Right cardiac atrium (tissue), 5 donors: ENCODE data around the gene ETFDH. TPM values are rescaled to one million over a fixed set of nuclear protein-coding genes. Genes with fewer than 3 reads are reported as not detected.

ENCODE experiments used
- ATAC-seq, 2 donors: fragments of 200-7000 bp; cut with Tn5 transposase; one replicate each; pipeline versions ENCODE4 v1.8.0 to v1.9.1; 2020; ENCODE audit warnings: moderate library complexity in 2 of 2, mild to moderate bottlenecking in 1 of 2
- DNase-seq, 3 donors: peaks; one replicate each; pipeline ENCODE4 v3.0.0-alpha.2; 2020
- H3K27ac ChIP-seq: one replicate; pipeline ENCODE4 v1.5.1; 2013; ENCODE audit warnings: mild to moderate bottlenecking, low read length, control low read depth, moderate library complexity
- H3K27me3 ChIP-seq: one replicate; pipeline ENCODE4 v1.6.1; 2013; ENCODE audit not compliant: control insufficient read depth, insufficient read depth
- H3K4me1 ChIP-seq: one replicate; pipeline ENCODE4 v1.6.1; 2013; ENCODE audit warnings: low read length; ENCODE audit not compliant: control insufficient read depth, insufficient read depth
- H3K4me3 ChIP-seq: one replicate; pipeline ENCODE4 v1.5.1; 2013; ENCODE audit warnings: low read length, control low read depth
- H3K9me3 ChIP-seq: one replicate; pipeline ENCODE4 v1.6.1; 2013; ENCODE audit warnings: low read length; ENCODE audit not compliant: control insufficient read depth
- whole genome bisulfite sequencing: extraction: QIAGEN DNeasy Blood & Tissue Kit; methylation state at CpG from one replicate; pipeline ENCODE4 v1.1.7; 2013; 5-methylcytosine and 5-hydroxymethylcytosine counted together
- intact Hi-C, 4 donors: fragments of 100-400 bp; cut with DNase I; formaldehyde crosslinking; loops; one replicate each; pipeline versions ENCODE4 v1.11.0 to v1.14.0; 2022 to 2023
- long read RNA-seq, 4 donors: library from polyadenylated mRNA; unstranded; transcript quantifications; one replicate each; pipeline ENCODE4 v2.0.0, GENCODE V29; 2020 to 2021
- polyA plus RNA-seq: library from polyadenylated mRNA; stranded (reverse); fragments of 200-250 nt; gene quantifications from one replicate; pipeline ENCODE4 v1.2.3, GENCODE V29; 2013
- total RNA-seq, 4 donors: library from RNA; stranded (reverse); fragmentation: NEBNext Ultra II Directional; extraction: Animal tissue kit (Norgen Biotek cat#: 25700); gene quantifications; one replicate each; pipeline ENCODE4 v1.2.1, GENCODE V29; 2021
- donor health status: healthy with polysubstance abuse.
- donor health status: DM: no; HTN: yes; CAD: no.
- donor health status: DM: no; HTN: no; CAD: no.
- donor health status: DM: no; HTN: yes; CAD: no; lungs with severe emphysema.
- donor health status: DM: yes; HTN: yes; CAD: no.

Gene ETFDH
- total RNA-seq (100 to 1,000 TPM; 119 to 152 (median 146) TPM), polyA plus RNA-seq (204 TPM)
- long read RNA-seq, donor 1, transcript ETFDH-206 (13 exons, 3,282 nt) = major isoform, 363 of 404 reads
- long read RNA-seq, donor 1, partial matches to known transcripts = 25 of 404 reads
- long read RNA-seq, donor 1, other reads (novel, unspliced or antisense) = 14 of 404 reads
- long read RNA-seq, donor 2, transcript ETFDH-206 (13 exons, 3,282 nt) = major isoform, 111 of 120 reads
- long read RNA-seq, donor 2, partial matches to known transcripts = 4 of 120 reads
- long read RNA-seq, donor 2, other reads (novel, unspliced or antisense) = 3 of 120 reads
- long read RNA-seq, donor 3, transcript ETFDH-201 (12 exons, 1,903 nt) = minor isoform, 8 of 696 reads
- long read RNA-seq, donor 3, transcript ETFDH-206 (13 exons, 3,282 nt) = major isoform, 629 of 696 reads
- long read RNA-seq, donor 3, partial matches to known transcripts = 19 of 696 reads
- long read RNA-seq, donor 3, other reads (novel, unspliced or antisense) = 40 of 696 reads
- long read RNA-seq, donor 4, transcript ETFDH-206 (13 exons, 3,282 nt) = major isoform, 114 of 125 reads
- long read RNA-seq, donor 4, partial matches to known transcripts = 4 of 125 reads
- long read RNA-seq, donor 4, other reads (novel, unspliced or antisense) = 5 of 125 reads

DNA sequence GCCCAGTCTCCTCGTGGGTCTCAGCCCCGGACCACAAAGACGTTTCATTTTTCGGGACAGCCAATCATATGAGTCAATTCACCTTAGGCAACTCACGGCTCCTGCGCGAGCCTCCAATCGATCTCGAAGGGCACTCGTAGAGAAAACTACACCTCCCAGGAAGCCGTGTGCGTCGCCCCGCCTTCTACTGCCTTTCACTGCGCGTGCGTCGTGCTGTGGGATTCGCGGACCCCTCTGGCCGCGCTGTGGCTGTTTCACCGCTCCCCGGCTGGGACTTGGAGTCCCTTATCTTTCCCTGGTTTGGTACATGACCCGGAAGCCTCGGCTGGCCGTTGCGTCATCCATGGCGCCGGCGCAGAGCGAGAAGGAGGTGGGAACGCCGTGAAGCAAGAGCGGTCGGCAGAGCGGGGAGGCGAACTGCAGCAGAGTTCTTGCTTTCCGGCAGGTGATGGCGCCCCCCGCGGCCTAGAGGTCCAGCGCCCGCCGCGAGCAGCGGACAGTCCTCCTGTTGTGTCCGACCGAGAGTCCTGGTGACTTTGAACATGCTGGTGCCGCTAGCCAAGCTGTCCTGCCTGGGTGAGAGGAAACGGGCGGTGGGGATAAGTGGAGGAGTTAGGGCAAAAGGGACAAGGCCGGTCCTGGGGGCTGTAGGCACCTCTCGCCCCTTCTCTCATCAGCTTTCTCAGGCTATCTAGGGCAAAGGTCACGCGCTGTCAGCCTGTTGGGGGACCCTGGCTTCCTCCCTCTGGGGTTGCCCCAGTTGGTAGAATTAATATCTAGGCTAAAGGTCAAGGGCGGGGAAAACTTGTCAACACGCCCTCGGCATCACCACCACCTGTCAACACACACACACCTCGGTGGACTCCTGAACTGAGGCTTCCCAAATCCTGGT lies at the start of gene ETFDH:
TSS of gene ETFDH (plus strand) at position 382 of the 892 bp plus-strand sequence. CDS start at position 543, 161 bp downstream.
- peak within 1 kb of the TSS; percentile 99 for H3K27ac ChIP-seq
- under 1% methylated on average over 60 of the region's 60 CpGs for WGBS
- H3K9me3 ChIP-seq = no peaks in the 10 kb centered on the region
- intact Hi-C loops = no loop called here
- H3K27me3 ChIP-seq = no peaks in the 10 kb centered on the region
- H3K4me1 ChIP-seq = peaks cover 7% of the 10 kb centered on the region
- peak within 1 kb of the TSS; percentile 85 for H3K4me3 ChIP-seq
- peak; percentile 100 for DNase-seq
- ATAC-seq = peak; percentile 96 to 98

DNA sequence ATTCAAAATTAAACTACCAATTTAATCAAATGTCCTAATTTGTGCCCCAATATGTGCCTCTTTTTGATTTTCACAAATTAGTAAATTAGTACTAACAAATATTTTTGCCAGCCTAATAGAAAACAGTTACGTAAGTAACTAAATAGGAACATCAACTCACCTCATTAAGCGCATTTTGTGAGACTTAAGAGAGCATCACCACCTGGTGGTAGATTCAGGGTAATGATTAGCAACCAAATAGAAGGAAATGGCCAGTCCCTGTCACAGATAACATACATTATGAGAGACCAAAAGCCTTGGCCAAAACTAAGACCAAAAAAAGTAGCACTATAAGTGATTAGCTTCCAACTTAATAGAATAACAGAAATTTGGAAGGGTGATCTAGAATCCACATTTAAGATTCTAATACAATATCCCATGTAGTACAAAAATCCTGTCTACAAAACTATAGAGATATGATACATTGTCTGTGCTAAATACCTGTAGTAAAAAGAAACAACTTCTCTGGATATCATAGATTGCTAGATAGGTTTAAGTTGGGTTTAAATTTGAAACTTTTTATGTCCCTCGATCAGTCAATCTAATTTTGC lies 47.1 kb upstream of the ETFDH start:
- Histone ChIP-seq H3K27me3 (no peaks in the 10 kb centered on the region), H3K4me1 (no peaks in the 10 kb centered on the region), H3K9me3 (no peaks in the 10 kb centered on the region), H3K4me3 (no peak overlapping the region), H3K27ac (no peak overlapping the region)
- ATAC-seq (peak; percentile 55 to 67), DNase-seq (no peak)
- intact Hi-C loops = loop anchor here in 3 of 4 donors (10.0 kb wide), 1 partner anchor 370 kb away; no protein-coding TSS in a partner anchor
- WGBS = 25% methylated on average over 3 of the region's 3 CpGs

DNA sequence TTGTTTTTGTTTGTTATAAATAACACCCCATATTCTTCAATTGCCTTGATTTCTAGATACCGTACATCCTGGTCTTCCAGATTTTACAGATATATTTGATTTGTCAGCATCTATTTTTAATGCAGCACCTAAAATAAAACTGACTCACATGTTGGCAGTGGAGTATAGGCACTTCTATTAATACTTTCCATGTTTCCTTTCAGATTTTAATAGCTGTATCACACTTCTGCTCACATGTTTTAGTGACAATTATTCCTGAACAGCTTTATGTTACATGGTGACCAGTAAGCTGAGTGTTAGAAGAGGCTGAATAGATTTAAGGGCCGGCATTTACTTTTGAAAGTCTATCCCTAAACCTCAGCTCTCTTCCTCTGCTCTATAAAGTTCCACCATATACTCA lies 46.6 kb upstream of the ETFDH start:
- DNase-seq = no peak
- no peaks in the 10 kb centered on the region for H3K9me3 ChIP-seq
- no peaks in the 10 kb centered on the region for H3K4me1 ChIP-seq
- H3K27ac ChIP-seq = no peak overlapping the region
- intact Hi-C loops = loop anchor here in 3 of 4 donors (10.0 kb wide), 1 partner anchor 371 kb away; no protein-coding TSS in a partner anchor
- no peaks in the 10 kb centered on the region for H3K27me3 ChIP-seq
- peak; percentile 67 to 72 for ATAC-seq
- 39% methylated on average over 2 of the region's 2 CpGs for WGBS
- H3K4me3 ChIP-seq = no peak overlapping the region

DNA sequence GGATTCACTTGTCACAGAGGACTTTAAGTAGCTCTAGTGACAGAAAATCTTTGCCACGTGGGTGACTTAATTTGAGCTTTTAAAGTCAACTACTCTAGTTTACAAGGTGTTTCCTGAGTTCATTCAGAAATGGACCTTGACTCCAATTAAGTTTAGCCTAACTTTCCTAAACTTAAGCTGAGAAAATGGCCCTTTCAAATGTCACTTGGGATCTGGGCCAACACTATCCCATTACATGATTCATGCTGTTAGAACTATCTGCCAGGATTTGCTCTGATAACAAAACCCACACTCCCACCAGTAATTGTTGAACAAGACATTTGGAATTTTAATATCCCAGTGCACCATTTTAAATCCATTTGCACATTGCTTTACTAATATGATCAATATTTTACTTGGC lies 41.2 kb upstream of the ETFDH start:
- ATAC-seq = no peak
- no peak overlapping the region for H3K4me3 ChIP-seq
- H3K4me1 ChIP-seq = no peaks in the 10 kb centered on the region
- no peak for DNase-seq
- no peaks in the 10 kb centered on the region for H3K9me3 ChIP-seq
- WGBS = 19% methylated on average over 1 of the region's 1 CpG
- intact Hi-C loops = no loop called here
- H3K27me3 ChIP-seq = no peaks in the 10 kb centered on the region
- no peak overlapping the region for H3K27ac ChIP-seq

DNA sequence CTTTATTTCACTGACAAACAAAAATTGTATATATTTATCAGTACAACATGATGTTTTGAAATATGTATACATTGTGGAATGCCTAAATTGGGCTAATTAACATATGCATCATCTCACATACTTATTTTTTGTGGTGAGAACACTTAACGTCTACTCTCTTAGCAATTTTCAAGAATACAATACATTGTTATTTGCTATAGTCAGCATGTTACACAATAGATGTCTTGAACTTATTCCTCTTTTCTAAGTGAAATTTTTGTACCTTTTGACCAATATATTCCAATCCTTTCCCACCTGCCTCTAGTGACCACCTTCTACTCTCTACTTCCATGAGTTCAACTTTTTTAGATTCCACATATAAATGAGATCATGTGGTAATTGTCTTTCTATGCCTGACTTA lies 35.5 kb upstream of the ETFDH start:
- WGBS = 77% methylated on average over 1 of the region's 1 CpG
- no peak for ATAC-seq
- DNase-seq = no peak
- Histone ChIP-seq H3K27me3 (no peaks in the 10 kb centered on the region), H3K4me1 (no peaks in the 10 kb centered on the region), H3K27ac (no peak overlapping the region), H3K4me3 (no peak overlapping the region), H3K9me3 (no peaks in the 10 kb centered on the region)
- intact Hi-C loops = no loop called here

GRCh38 chr4:158644356-158644755 lies 27.7 kb upstream of the ETFDH start:
- Histone ChIP-seq H3K4me3 (no peak overlapping the region), H3K4me1 (no peaks in the 10 kb centered on the region), H3K27me3 (no peaks in the 10 kb centered on the region), H3K9me3 (no peaks in the 10 kb centered on the region), H3K27ac (no peak overlapping the region)
- ATAC-seq (no peak), DNase-seq (no peak)
- WGBS = 69% methylated on average over 5 of the region's 5 CpGs
- intact Hi-C loops = no loop called here

- no peaks in the 10 kb centered on the region for H3K4me1 ChIP-seq
- 59% methylated on average over 3 of the region's 3 CpGs for WGBS
- ATAC-seq = no peak
- no peak for DNase-seq
- no peaks in the 10 kb centered on the region for H3K9me3 ChIP-seq
- intact Hi-C loops = no loop called here
- H3K4me3 ChIP-seq = no peak overlapping the region
- no peak overlapping the region for H3K27ac ChIP-seq
- no peaks in the 10 kb centered on the region for H3K27me3 ChIP-seq
Observed at GRCh38 chr4:158644760-158645159, 27.3 kb upstream of the ETFDH start.

- no peak for ATAC-seq
Observed at GRCh38 chr4:158649111-158649680, 22.9 kb upstream of the ETFDH start.

GRCh38 chr4:158652920-158653319 lies 19.2 kb upstream of the ETFDH start:
- Histone ChIP-seq H3K4me3 (no peak overlapping the region), H3K9me3 (no peaks in the 10 kb centered on the region), H3K27me3 (no peaks in the 10 kb centered on the region), H3K27ac (no peak overlapping the region), H3K4me1 (no peaks in the 10 kb centered on the region)
- 32% methylated on average over 2 of the region's 2 CpGs for WGBS
- intact Hi-C loops = no loop called here
- ATAC-seq (no peak), DNase-seq (no peak)

More at GRCh38 chr4:158649111-158649680, 22.9 kb upstream of the ETFDH start:
- 32% methylated on average over 4 of the region's 4 CpGs for WGBS
- Histone ChIP-seq H3K27me3 (no peaks in the 10 kb centered on the region), H3K4me1 (no peaks in the 10 kb centered on the region), H3K27ac (no peak overlapping the region), H3K9me3 (no peaks in the 10 kb centered on the region), H3K4me3 (no peak overlapping the region)
- intact Hi-C loops = no loop called here
- peak in 1 of 3 donors; percentile 24 for DNase-seq

DNA sequence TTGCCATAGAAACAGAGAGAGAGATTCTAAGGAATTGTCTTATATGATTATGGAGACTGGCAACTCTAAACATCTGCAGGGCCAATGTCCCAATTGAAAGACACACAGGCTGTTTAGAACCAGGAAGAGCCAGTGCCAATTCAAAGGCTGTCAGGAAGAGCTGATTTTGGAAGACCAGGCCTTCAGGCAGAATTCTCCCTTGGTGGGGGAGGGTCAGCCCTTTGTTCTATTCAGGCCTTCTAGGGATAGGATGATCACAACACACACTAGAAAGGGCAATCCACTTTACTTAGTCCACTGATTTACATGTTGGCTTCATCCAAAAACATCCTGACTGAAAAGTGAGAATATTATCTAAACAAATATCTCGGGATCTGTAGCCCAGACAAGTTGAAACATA lies 15.7 kb upstream of the ETFDH start:
- intact Hi-C loops = no loop called here
- no peak for DNase-seq

More for the DNA sequence above, 15.7 kb upstream of the ETFDH start:
- 90% methylated on average over 1 of the region's 1 CpG for WGBS
- Histone ChIP-seq H3K27me3 (no peaks in the 10 kb centered on the region), H3K4me3 (no peak overlapping the region), H3K27ac (no peak overlapping the region), H3K9me3 (no peaks in the 10 kb centered on the region), H3K4me1 (no peaks in the 10 kb centered on the region)
- no peak for ATAC-seq
